LNCaP clone FGC (cell line): Measurements from ENCODE around the gene UIMC1.

ENCODE experiments used
- DNase-seq: peaks from one replicate; pipeline ENCODE4 v3.0.0-alpha.2; 2011; ENCODE audit warnings: low read depth
- H3K4me3 ChIP-seq: 2 replicates; pipeline ENCODE4 v1.5.1; 2011; ENCODE audit warnings: mild to moderate bottlenecking, low read depth, low read length, control low read depth
- CTCF ChIP-seq: IDR thresholded peaks from 2 replicates; pipeline ENCODE4 v1.5.1; 2012; ENCODE audit warnings: mild to moderate bottlenecking; ENCODE audit not compliant: control insufficient read depth, insufficient read depth; ENCODE audit errors: extremely low read depth

UIMC1 gene

DNA sequence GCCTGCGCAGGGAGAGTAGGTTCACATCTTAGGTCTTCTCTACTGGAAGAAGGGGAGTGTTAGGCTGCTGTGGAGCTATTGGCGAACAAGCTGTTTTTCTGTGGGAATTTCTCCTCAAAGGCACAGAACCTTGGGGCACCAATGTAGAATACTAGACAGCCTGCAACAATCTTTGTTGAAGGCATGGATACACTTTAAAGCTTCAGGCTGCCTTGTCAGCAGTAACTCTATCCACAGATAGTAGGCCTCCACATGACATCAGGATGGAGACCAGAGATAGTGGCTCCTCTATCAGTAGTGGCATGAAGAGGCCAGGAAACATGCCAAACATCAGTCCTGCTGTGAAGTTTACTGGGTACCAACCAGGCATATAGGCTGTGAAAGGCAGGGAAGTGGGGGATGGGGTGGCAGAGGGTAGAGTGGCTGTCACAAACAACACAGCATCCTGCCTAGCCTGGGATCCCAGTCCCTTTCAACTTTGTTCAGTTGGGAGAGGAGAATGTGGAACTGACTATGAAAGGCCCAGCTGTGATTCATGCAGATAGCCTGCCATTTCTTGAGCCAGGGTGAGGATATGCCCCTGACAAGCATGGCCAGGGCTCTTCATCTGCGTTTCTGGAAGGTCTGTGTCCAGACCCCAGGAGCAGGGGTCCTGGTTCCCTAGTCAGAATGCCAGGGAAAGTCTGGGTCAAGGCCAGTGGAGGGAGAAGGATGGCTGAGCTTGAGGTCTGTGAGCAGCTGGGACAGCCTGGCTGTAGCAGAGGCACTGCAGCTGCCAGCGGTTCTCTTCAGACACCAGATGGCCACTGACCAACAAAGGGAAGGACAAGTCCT is 106.4 kb downstream of the UIMC1 start:
- TF ChIP-seq CTCF, result no peak
- no peak for DNase-seq

DNA sequence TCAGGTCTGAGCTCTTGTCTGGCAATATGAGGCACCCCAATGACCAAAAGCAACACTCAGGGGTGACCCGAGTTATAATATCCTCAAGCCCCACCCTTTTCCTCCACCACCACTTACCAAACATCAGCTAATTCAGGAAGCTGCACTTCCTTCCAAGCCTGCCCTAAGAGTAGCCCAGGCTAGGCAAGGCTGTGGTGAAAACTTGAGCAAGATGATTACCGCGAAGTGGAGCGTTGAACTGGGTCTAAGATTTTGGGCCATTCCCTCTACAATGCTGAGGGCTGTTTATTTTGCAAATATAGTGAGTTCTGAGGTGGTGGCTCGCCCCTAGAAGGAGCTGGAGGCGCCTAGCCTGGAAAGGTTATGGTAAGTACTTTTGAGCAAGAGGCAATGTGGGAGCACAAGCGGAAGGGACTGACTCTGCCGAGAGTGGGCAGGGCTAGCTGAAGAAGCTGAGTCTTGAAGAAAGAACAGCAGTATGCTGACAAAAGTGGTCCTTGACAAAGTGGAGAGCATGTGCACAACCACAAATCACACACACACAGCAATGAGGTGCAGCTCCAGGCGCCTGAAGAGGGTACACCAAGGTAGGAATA is 107.2 kb downstream of the UIMC1 start, which contains the start of gene HK3:
HK3 (minus strand) TSS at position 51 of the 596 bp plus-strand sequence. CDS start 3,187 bp downstream, outside the sequence.
- H3K4me3 ChIP-seq, result no peak within 1 kb of the TSS
- DNase-seq, result no peak
- no peak for TF ChIP-seq CTCF

More for the DNA sequence above, 106.4 kb downstream of the UIMC1 start:
- H3K4me3 ChIP-seq, result no peak overlapping the region

- no peak for DNase-seq
- TF ChIP-seq CTCF, result no peak
- H3K4me3 ChIP-seq, result no peak overlapping the region
Observed at GRCh38 chr5:176897263-176897662, 109.3 kb downstream of the UIMC1 start.

DNA sequence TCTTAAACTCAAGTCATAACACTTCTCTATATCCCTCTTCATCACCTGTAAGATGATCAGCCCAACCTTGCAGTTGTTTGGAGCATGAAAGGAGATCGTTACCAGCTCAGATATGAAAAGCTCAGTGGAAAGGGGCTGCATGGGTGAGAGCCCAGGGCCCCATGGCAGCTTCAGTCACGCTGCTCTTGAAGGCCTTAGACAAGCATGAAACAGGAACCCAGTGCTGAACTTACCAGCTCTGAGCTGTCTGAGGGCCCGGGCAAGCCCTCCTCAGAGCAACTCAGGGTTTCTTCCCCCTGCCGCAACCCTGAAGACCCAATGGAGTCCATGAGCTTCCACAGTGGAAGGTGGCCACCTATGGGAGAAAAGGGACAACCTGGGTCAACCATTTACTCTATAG is 110.7 kb downstream of the UIMC1 start:
- no peak for TF ChIP-seq CTCF
- H3K4me3 ChIP-seq, result no peak overlapping the region
- DNase-seq, result no peak

- no peak for TF ChIP-seq CTCF
Observed at GRCh38 chr5:176894298-176894697, 112.3 kb downstream of the UIMC1 start.

GRCh38 chr5:176892663-176893062 is 113.9 kb downstream of the UIMC1 start:
- TF ChIP-seq CTCF, result no peak
- H3K4me3 ChIP-seq, result no peak overlapping the region
- no peak for DNase-seq

More at GRCh38 chr5:176894298-176894697, 112.3 kb downstream of the UIMC1 start:
- no peak overlapping the region for H3K4me3 ChIP-seq
- no peak for DNase-seq
